ENCODE results near the gene KRTAP29-1.

DNA sequence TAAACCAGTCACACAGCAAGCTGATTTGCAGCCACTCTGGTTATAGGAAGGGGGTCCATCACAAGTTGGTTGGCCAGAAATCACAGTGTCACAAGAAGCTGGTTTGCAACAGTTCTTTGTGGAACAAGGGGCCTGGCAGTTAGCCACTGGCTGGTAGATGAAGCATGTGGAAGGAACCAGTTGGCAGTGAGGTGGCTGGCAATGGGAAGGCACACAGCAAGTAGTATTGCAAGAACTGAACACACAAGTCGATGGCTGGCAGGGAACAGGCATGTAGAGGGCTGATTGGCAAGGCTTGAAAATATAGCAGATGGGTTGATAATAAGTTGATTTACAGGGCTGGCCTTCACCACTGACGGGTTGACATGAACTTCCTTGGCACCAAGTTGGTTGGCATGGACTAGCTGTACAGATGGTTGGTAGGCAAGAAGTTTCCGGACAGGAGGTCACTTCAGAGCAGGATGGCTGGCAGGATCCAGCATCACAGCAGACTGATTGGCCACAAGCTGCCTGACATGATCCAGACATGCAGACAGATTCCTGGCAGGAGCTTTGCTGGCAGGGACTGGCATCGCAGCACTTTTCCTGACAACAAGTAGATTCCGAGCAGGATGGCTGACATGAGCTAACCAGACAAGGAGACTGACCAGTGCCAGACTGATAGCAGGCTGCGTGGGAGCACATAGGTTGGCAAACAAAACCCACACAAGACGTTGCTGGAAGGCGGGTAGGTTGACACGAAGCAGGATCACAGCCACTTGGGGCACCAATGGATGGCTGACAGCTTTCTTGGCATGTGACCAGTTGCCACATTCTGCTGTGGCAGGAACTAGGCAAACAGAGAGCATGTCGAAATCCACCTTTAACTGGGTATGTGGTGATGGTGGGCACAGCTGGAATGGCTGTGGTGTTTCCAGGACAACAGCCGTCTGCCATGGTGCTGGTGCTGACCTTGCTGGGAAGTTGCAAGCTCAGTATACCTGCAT, at the start of gene KRTAP29-1:
- TF ChIP-seq POLR2AphosphoS5 (IDR thresholded peaks at IDR 0.05) (no peak), POLR2A (IDR thresholded peaks at IDR 0.05) (no peak)
- TF ChIP-seq, protein P1, sequence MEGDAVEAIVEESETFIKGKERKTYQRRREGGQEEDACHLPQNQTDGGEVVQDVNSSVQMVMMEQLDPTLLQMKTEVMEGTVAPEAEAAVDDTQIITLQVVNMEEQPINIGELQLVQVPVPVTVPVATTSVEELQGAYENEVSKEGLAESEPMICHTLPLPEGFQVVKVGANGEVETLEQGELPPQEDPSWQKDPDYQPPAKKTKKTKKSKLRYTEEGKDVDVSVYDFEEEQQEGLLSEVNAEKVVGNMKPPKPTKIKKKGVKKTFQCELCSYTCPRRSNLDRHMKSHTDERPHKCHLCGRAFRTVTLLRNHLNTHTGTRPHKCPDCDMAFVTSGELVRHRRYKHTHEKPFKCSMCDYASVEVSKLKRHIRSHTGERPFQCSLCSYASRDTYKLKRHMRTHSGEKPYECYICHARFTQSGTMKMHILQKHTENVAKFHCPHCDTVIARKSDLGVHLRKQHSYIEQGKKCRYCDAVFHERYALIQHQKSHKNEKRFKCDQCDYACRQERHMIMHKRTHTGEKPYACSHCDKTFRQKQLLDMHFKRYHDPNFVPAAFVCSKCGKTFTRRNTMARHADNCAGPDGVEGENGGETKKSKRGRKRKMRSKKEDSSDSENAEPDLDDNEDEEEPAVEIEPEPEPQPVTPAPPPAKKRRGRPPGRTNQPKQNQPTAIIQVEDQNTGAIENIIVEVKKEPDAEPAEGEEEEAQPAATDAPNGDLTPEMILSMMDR (IDR thresholded peaks at IDR 0.05): no peak
